COLO668 (cell line): ENCODE measurements around the gene LRRC61.
"Not testable (repeated sequence)": the region's sequence is repeated elsewhere in the genome, so short reads cannot be mapped to it uniquely, and the experiment has no call there.

Experiments used
- DNase-seq: peaks from one replicate; lab custom pipeline; 2025; ENCODE audit not compliant: unreplicated experiment; lab: John Stamatoyannopoulos, UW

Gene LRRC61

GRCh38 chr7:150381096-150381495 lies 57.9 kb downstream of the LRRC61 start:
- DNase-seq, result no peak

- no peak for DNase-seq
Observed at GRCh38 chr7:150381785-150382122, 58.6 kb downstream of the LRRC61 start.

- DNase-seq, result peak; percentile 79
Observed at GRCh38 chr7:150382123-150382843, 59.1 kb downstream of the LRRC61 start.

- DNase-seq, result no peak
Observed at GRCh38 chr7:150382844-150383225, 59.7 kb downstream of the LRRC61 start.

- peak; percentile 96 for DNase-seq
Observed at GRCh38 chr7:150383710-150384397, 60.7 kb downstream of the LRRC61 start.

- DNase-seq, result no peak
Observed at GRCh38 chr7:150384406-150385301, 61.5 kb downstream of the LRRC61 start.

GRCh38 chr7:150385302-150385723 lies 62.2 kb downstream of the LRRC61 start:
- DNase-seq, result peak; percentile 55

- not testable (repeated sequence) for DNase-seq
Observed at GRCh38 chr7:150385884-150386283, 62.7 kb downstream of the LRRC61 start.
